CD14-positive monocyte (primary cell): Measurements from ENCODE around the gene RERE. TPM values are rescaled to one million over a fixed set of nuclear protein-coding genes. Genes with fewer than 3 reads are reported as not detected.

ENCODE experiments used
- DNase-seq, 3 donors: peaks; one replicate each; pipeline ENCODE4 v3.0.0-alpha.2; 2011 to 2022
- H2AFZ ChIP-seq: 2 replicates; pipeline ENCODE4 v1.6.0; 2012; ENCODE audit warnings: mild to moderate bottlenecking, low read depth, low read length, inconsistent platforms; ENCODE audit not compliant: insufficient read depth, poor library complexity, severe bottlenecking
- H3K27ac ChIP-seq, 2 donors: 1 replicate in 1 of 2; 2 replicates in 1 of 2; pipeline ENCODE4 v1.5.1; 2012 to 2013; ENCODE audit warnings: low read length in 2 of 2, control low read depth in 1 of 2, inconsistent platforms in 1 of 2, low read depth in 1 of 2, mild to moderate bottlenecking in 1 of 2
- H3K27me3 ChIP-seq, 2 donors: one replicate each; pipeline versions ENCODE4 v1.6.0 to v1.6.1; 2011 to 2013; ENCODE audit warnings: low read length in 2 of 2; ENCODE audit not compliant: control insufficient read depth in 2 of 2, insufficient read depth in 2 of 2
- H3K36me3 ChIP-seq, 2 donors: replicated peaks in 1 of 2; 1 replicate in 1 of 2; 2 replicates in 1 of 2; pipeline versions ENCODE4 v1.5.1 to v1.6.1; 2012 to 2013; ENCODE audit warnings: low read length in 2 of 2, control low read depth in 1 of 2, inconsistent platforms in 1 of 2, mild to moderate bottlenecking in 1 of 2; ENCODE audit not compliant: insufficient read depth in 2 of 2, control insufficient read depth in 1 of 2
- H3K4me1 ChIP-seq, 2 donors: 1 replicate in 1 of 2; 2 replicates in 1 of 2; pipeline versions ENCODE4 v1.5.1 to v1.6.1; 2012 to 2013; ENCODE audit warnings: low read length in 2 of 2, control low read depth in 1 of 2, inconsistent platforms in 1 of 2, mild to moderate bottlenecking in 1 of 2, moderate library complexity in 1 of 2; ENCODE audit not compliant: insufficient read depth in 2 of 2, control insufficient read depth in 1 of 2
- H3K4me2 ChIP-seq: replicated peaks from 2 replicates; pipeline ENCODE3; 2012; ENCODE audit warnings: low read length, moderate library complexity, mild to moderate bottlenecking; ENCODE audit not compliant: poor library complexity, severe bottlenecking; ENCODE audit errors: extremely low read depth
- H3K4me3 ChIP-seq, 3 experiments: fragments of 200-600 bp in 1 of 3; sonication (generic) in 1 of 3; replicated peaks in 1 of 3; 1 replicate in 2 of 3; 2 replicates in 1 of 3; pipeline ENCODE4 v1.5.1; 2011 to 2013; ENCODE audit warnings: low read length in 3 of 3, mild to moderate bottlenecking in 3 of 3, control low read depth in 2 of 3, low read depth in 2 of 3, inconsistent platforms in 1 of 3, moderate library complexity in 1 of 3
- H3K79me2 ChIP-seq: 2 replicates; pipeline ENCODE4 v1.6.0; 2012; ENCODE audit warnings: mild to moderate bottlenecking, control low read depth, inconsistent platforms, low read length, moderate library complexity; ENCODE audit not compliant: insufficient read depth
- H3K9ac ChIP-seq: 2 replicates; pipeline ENCODE4 v1.6.0; 2017; ENCODE audit warnings: low read length, mild to moderate bottlenecking; ENCODE audit not compliant: insufficient read depth, poor library complexity, severe bottlenecking
- H3K9me3 ChIP-seq, 2 donors: replicated peaks in 1 of 2; 1 replicate in 1 of 2; 2 replicates in 1 of 2; pipeline versions ENCODE4 v1.5.1 to v1.6.1; 2012 to 2013; ENCODE audit warnings: low read length in 2 of 2, control low read depth in 1 of 2; ENCODE audit not compliant: control insufficient read depth in 1 of 2, insufficient read depth in 1 of 2
- H4K20me1 ChIP-seq: 2 replicates; pipeline ENCODE4 v1.6.0; 2012; ENCODE audit warnings: mild to moderate bottlenecking, low read length, control low read depth, moderate library complexity; ENCODE audit not compliant: insufficient read depth
- H3K27ac Mint-ChIP-seq, 7 donors: one replicate each; pipeline ENCODE4 v1.8.0; 2020; ENCODE audit warnings: mild to moderate bottlenecking in 7 of 7, mixed read lengths in 7 of 7, moderate library complexity in 6 of 7, inconsistent platforms in 2 of 7
- H3K27me3 Mint-ChIP-seq, 3 donors: one replicate each; pipeline ENCODE4 v1.8.0; 2021 to 2022; ENCODE audit warnings: low read depth in 3 of 3, mild to moderate bottlenecking in 3 of 3, mixed read lengths in 3 of 3, moderate library complexity in 3 of 3, inconsistent platforms in 1 of 3
- H3K36me3 Mint-ChIP-seq, 2 donors: one replicate each; pipeline ENCODE4 v1.8.0; 2020; ENCODE audit warnings: mixed read lengths in 2 of 2, inconsistent platforms in 1 of 2, mild to moderate bottlenecking in 1 of 2
- H3K4me1 Mint-ChIP-seq: one replicate; pipeline ENCODE4 v1.8.0; 2020; ENCODE audit warnings: mild to moderate bottlenecking, mixed read lengths
- H3K4me3 Mint-ChIP-seq, 2 donors: one replicate each; pipeline ENCODE4 v1.8.0; 2020; ENCODE audit warnings: mild to moderate bottlenecking in 2 of 2, mixed read lengths in 2 of 2, moderate library complexity in 1 of 2
- H3K9me3 Mint-ChIP-seq, 7 donors: one replicate each; pipeline ENCODE4 v1.8.0; 2020 to 2022; ENCODE audit warnings: mixed read lengths in 7 of 7, mild to moderate bottlenecking in 6 of 7, moderate library complexity in 6 of 7, inconsistent platforms in 2 of 7
- CTCF ChIP-seq: fragments of 200-600 bp; IDR thresholded peaks from one replicate; pipeline ENCODE4 v1.8.0; 2022; ENCODE audit warnings: antibody characterized with exemption, mild to moderate bottlenecking
- WGBS: methylation state at CpG from one replicate; pipeline ENCODE4 v1.1.5; 2013; ENCODE audit warnings: missing lambda C conversion rate; ENCODE audit not compliant: insufficient coverage; 5-methylcytosine and 5-hydroxymethylcytosine counted together
- intact Hi-C, 2 donors: fragments of 100-400 bp; cut with micrococcal nuclease; formaldehyde crosslinking; loops; one replicate each; pipeline versions ENCODE4 v1.15.0 to v1.15.1; 2023
- polyA plus RNA-seq, 3 donors: library from polyadenylated mRNA; depleted of rRNA in 1 of 3; unstranded in 2 of 3; stranded (reverse) in 1 of 3; fragments of 300-500 nt in 2 of 3; fragments of >200 nt in 1 of 3; fragmentation: Illumina TruSeq in 2 of 3; gene quantifications; 1 replicate in 2 of 3; 2 replicates in 1 of 3; pipeline ENCODE4 v1.2.3, GENCODE V29; 2012 to 2021

Gene RERE
- polyA plus RNA-seq, 3 donors, result 1.2 to 19.4 (median 3.8) TPM

- H3K27ac Mint-ChIP-seq, result no peak overlapping the region
- peaks cover 21% of the 10 kb centered on the region for H3K4me1 Mint-ChIP-seq
- peaks cover 25 to 43% of the 10 kb centered on the region in 2 donors for H3K4me1 ChIP-seq
- H3K27me3 ChIP-seq, result no peaks in the 10 kb centered on the region
- no peak overlapping the region for H3K4me2 ChIP-seq
- intact Hi-C loops, result no loop called here
- no peak overlapping the region for H3K9ac ChIP-seq
- H2AFZ ChIP-seq, result no peak overlapping the region
- no peak overlapping the region for H3K4me3 Mint-ChIP-seq
- H3K27ac ChIP-seq, result no peak overlapping the region
- WGBS, result no CpG with 5 or more reads among the region's 2 CpGs
- H3K9me3 Mint-ChIP-seq, result no peaks in the 10 kb centered on the region
- H4K20me1 ChIP-seq, result no peaks in the 10 kb centered on the region
- no peak overlapping the region for H3K4me3 ChIP-seq
- H3K36me3 ChIP-seq, result no peaks in the 10 kb centered on the region
- no peak for DNase-seq
- H3K36me3 Mint-ChIP-seq, result no peaks in the 10 kb centered on the region
- no peaks in the 10 kb centered on the region for H3K9me3 ChIP-seq
- H3K27me3 Mint-ChIP-seq, result peaks cover 0 to 2% (median 0%) of the 10 kb centered on the region in 3 donors
- peaks cover 24% of the 10 kb centered on the region for H3K79me2 ChIP-seq
- TF ChIP-seq CTCF, result no peak
These were observed 151.6 kb downstream of the RERE start for GRCh38 chr1:8665833-8666232.

DNA sequence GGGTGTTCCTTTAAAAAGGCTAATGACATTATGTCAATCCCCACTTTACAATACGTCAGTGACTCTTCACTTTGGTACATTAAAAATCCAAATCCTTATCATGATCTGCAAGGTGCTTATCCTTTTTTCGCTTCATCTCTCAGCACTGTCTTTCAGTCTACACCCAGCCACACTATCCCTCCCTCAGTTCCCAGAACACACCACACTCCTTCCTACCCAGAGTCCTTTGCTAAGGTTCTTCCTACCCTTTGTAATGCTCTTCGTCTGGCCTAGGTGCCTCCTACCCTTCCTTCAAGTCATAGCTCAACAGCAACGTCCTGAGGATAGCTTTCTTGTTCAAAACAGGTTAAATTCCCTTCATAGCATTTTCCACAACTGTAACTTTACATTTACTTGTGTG, 152.6 kb downstream of the RERE start:
- intact Hi-C loops, result no loop called here
- DNase-seq, result no peak
- WGBS, result 94% methylated on average over 2 of the region's 4 CpGs
- H2AFZ ChIP-seq, result no peak overlapping the region
- H3K9me3 ChIP-seq, result no peaks in the 10 kb centered on the region
- H3K4me1 Mint-ChIP-seq, result peaks cover 15% of the 10 kb centered on the region
- H3K4me3 Mint-ChIP-seq, result no peak overlapping the region
- H3K4me3 ChIP-seq, result no peak overlapping the region
- H3K9me3 Mint-ChIP-seq, result no peaks in the 10 kb centered on the region
- H3K27me3 Mint-ChIP-seq, result peaks cover 0 to 2% (median 0%) of the 10 kb centered on the region in 3 donors
- no peaks in the 10 kb centered on the region for H3K27me3 ChIP-seq
- peaks cover 33 to 51% of the 10 kb centered on the region in 2 donors for H3K4me1 ChIP-seq
- H3K36me3 ChIP-seq, result no peaks in the 10 kb centered on the region
- no peak overlapping the region for H3K27ac Mint-ChIP-seq
- H3K36me3 Mint-ChIP-seq, result no peaks in the 10 kb centered on the region
- no peak for TF ChIP-seq CTCF
- H3K4me2 ChIP-seq, result no peak overlapping the region
- no peak overlapping the region for H3K9ac ChIP-seq
- peaks cover 21% of the 10 kb centered on the region for H3K79me2 ChIP-seq
- H3K27ac ChIP-seq, result peak overlapping the region in 1 of 2 donors; percentile 45
- no peaks in the 10 kb centered on the region for H4K20me1 ChIP-seq
